GM13976 (cell line): ENCODE data around the gene AUP1.

Experiments
- DNase-seq: peaks from one replicate; pipeline ENCODE4 v3.0.0; 2012; ENCODE audit warnings: low spot score
- in situ Hi-C: fragments of 300-500 bp; cut with MboI; formaldehyde crosslinking; loops from one replicate; pipeline ENCODE4 v1.12.0; 2022; ENCODE audit warnings: low sequenced_read_pairs, mixed read lengths, inconsistent platforms; ENCODE audit not compliant: unreplicated experiment
- TF ChIP-seq, protein P1 (sequence below): IDR thresholded peaks from 2 replicates; pipeline ENCODE4 v1.5.1; 2012; ENCODE audit warnings: borderline replicate concordance, mild to moderate bottlenecking; ENCODE audit not compliant: insufficient read depth; ENCODE audit errors: extremely low read depth, missing control alignments, control extremely low read depth

AUP1 gene

DNA sequence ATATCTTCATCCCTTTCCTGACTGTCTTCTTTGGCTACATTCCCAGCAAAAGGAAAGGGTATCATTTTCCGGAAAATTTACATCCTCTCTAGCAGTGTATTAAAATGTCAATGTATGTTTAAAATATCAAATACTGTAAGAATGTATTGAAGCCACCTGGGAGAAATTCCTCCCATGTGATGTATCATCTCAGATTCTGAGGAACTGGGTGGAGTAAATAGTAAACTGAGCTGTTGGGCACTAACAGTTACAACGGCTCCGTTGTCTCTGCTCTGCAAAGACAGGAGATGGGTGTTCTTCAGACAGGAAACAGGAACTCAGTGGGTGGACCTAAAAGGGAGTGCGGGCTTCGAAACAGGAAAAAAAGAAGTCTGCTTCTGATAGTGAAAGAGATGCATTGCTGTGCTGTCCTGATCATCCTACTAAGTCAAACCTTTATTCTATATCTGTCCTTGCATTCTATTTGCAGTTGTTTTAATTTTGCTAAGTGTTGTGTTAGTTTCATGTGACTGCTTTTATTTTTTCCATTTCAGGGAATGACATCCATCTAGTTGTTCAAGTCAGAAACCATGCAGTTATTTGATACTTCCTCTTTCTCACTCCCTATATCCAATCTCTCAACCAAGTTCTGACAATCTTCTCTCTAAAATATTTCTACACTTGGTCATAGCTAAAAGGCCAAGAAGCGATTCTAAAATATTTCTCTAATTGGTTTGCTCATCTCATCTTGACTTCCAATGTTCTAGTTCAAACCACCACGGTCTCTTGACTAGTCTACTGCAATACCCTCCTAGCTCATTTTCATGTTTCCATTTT lies 44.4 kb upstream of the AUP1 start:
- TF ChIP-seq, protein P1, sequence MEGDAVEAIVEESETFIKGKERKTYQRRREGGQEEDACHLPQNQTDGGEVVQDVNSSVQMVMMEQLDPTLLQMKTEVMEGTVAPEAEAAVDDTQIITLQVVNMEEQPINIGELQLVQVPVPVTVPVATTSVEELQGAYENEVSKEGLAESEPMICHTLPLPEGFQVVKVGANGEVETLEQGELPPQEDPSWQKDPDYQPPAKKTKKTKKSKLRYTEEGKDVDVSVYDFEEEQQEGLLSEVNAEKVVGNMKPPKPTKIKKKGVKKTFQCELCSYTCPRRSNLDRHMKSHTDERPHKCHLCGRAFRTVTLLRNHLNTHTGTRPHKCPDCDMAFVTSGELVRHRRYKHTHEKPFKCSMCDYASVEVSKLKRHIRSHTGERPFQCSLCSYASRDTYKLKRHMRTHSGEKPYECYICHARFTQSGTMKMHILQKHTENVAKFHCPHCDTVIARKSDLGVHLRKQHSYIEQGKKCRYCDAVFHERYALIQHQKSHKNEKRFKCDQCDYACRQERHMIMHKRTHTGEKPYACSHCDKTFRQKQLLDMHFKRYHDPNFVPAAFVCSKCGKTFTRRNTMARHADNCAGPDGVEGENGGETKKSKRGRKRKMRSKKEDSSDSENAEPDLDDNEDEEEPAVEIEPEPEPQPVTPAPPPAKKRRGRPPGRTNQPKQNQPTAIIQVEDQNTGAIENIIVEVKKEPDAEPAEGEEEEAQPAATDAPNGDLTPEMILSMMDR: no peak
- DNase-seq: no peak
- in situ Hi-C loops: no loop called here

DNA sequence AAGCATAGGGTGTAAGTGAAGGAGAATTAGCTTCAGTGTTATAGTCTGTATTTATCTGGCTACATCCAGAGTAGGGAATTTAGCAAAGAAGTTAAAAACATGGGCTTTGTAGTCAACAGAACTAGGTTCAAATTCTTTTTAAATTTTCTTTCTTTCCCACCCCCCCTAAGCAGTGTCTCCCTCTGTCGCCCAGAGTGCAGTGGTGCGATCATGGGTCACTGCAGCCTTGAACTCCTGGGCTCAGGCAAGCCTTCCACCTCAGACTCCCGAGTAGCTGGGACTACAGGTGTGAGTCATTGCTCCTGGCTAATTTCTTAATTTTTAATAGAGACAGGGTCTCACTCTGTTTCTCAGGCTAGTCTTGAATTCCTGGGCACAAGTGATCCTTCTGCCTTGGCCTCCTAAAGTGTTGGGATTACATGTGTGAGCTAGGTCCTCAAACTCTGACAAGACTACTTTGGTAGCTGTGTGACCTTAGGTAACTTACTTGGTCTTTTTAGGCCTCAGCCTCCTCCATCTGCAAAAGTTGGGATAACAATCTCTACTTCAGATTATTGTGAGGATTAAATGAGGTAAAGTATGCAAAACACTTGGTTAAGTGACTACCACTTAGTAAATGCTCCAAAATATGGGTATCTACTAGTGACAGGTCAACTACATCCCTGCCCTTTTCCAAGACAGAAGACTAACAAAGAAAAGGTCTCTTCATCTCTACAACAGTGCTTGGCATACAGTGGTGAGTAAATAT lies 42.8 kb upstream of the AUP1 start:
- in situ Hi-C loops: no loop called here

DNA sequence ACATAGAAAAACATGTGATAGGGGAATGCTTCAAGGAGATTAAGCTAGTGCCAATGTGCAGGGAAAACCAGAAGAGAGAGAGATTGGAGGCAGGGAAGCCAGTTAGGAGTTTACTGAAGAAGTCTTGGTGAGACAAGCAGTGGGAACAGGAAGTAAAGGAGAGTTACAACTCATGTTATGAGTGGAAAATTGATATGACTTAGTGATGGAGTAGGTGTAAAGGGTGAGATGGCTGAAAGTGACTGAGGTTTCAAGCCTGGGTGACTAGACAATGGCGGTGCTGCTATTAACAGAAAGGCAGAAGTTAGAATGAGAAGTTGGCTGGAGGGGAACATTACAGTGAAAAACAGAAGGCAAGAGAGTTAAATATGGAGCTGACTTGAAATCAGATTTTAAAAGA lies 41.6 kb upstream of the AUP1 start:
- TF ChIP-seq, protein P1: no peak
- in situ Hi-C loops: no loop called here
- DNase-seq: peak; percentile 70

More for the DNA sequence above, 42.8 kb upstream of the AUP1 start:
- TF ChIP-seq, protein P1: peak; percentile 24
- DNase-seq: no peak

DNA sequence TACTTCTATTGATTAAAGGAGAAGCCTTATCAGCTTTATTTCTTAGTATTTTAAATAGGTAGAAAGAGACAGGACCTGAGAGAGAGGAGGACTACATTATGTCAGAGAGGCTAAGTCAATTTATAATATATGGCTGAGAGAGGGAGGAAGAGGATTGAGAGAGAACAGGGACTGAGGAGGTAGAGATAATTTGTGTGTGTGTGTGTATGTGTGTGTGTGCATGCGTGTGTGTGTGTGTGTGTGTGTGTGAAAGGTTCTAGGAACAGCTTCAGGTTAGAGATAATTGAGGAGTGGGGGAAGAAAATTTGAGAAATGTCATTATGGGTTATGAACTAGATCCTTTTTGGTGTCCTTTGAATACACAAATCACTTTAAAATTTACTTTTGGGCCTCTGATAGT lies 40.2 kb upstream of the AUP1 start:
- TF ChIP-seq, protein P1: no peak
- DNase-seq: no peak
- in situ Hi-C loops: no loop called here

DNA sequence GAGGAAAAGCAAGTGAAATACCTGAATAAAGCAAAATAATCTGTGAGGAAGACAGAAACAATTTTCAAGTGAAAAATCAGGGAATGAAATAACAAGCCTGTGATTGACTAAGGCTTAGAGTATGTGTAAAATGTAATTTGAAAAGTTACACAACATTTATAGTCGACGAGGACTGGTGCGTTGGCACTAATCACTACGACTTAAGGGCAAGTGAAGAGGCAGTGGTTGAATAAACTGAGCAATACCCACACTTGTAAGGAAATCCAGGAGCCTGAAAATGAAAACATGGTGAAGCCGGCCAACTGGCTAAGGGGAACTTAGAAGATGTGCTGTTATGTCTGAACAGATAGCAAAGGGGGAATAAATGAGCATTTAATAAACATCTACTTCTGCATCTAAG lies 38.4 kb upstream of the AUP1 start:
- in situ Hi-C loops: no loop called here
- TF ChIP-seq, protein P1: no peak
- DNase-seq: no peak

DNA sequence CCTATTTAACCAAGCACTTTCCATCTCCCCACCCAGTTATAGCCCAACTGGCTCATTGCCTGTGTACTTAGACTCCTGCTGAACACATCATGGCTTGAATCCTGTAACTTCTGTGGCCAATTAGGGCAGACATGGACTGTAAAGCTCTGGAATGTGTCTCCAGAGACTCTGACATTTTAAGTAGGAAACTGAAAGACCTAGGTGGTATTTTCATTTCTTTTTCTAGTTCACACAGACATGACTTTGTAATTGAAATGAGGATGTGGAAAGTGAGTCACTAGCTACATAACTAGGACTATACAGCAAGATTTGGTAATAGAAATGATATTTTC lies 37.2 kb upstream of the AUP1 start:
- TF ChIP-seq, protein P1: no peak
- no peak for DNase-seq
- in situ Hi-C loops: no loop called here
